NCI-H1092 (cell line): ENCODE results near the gene PPP3R1.

Experiments
- DNase-seq: peaks from one replicate; lab custom pipeline; 2025; lab: John Stamatoyannopoulos, UW

Gene PPP3R1

GRCh38 chr2:68258851-68259250, 6.5 kb upstream of the PPP3R1 start:
- DNase-seq = no peak

DNA sequence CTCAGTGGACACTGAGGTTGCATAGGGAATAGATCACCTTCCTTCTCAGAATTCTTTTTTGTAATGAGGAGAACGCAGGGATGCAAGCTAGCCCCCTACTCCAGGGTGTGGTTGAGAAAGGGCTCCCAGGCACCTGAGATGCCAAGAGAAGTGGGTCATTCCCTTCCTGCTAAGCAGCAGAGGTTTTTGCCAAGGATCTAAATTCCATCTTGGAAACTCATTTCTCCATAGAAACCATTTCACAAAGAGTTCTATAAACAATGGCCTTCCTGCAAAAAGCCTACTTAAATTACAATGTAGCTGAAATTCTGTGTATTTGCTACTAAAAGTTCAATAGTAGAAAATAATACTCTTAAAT, 3.7 kb upstream of the PPP3R1 start:
- no peak for DNase-seq

DNA sequence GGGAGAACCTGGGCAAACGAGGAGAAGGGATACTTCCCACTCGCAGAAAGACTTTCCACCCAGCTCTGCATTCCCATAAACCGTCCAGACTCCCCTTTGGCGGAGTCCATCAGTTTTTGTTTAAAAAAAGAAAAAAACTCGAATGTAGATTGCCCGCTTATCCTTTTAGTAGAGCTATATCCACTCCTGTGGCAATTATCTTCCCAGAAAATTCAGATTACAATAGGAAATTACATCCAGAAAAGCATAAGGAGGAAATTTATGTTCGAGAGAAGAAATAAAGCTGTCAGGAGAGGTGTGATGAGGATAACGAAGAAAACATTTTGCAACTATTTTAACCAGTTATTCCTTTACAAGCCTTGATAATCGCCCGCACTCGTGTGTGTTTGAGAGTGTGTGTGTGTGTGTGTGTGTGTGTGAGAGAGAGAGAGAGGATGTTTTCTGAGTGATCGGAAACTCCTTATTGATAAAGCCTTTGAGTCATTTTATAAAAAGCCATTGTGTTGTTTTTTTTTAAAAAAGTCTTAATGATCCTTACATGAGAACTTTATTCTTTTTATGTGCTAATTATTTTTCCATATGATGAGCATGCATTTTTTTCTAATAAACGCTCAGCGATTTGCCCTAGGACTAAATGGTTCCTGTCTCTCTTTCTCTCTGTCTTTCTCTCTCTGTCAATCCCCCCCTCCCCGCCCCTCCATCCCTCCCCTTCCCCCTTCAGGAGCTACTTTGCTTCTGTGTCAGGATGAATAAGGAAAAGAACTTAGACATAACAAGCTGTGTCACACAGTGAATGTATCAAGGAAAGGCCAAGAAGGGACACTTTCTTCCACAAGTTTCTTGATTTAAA, 1.1 kb upstream of the PPP3R1 start:
- no peak for DNase-seq

DNA sequence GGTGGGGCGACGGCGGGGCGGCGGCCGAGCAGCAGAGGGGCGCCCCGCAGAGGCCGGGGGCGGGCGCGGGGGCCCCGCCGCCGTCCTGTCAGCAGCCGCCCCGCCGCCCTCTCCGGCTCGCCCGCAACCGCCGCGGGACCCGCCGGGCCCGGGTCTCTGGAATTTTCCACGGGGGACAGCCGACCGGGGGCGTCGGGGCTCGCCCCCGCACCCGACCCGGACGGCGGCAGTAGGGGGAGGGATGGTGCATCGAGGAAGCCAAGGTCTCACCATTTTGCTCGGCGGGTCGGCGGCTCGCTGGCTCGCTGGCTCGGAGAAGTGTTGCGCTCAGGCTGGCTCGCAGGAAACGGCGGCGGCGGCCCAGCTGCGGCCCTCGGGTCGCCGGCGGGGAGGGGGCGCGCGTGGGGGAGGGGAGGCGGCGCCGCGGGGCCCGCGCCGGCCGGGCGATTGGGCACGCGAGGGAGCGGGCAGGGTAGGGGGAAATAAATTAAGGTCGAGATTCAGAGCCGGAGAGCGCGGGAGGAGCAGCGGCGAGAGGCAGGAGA, 405 bp downstream of the PPP3R1 start:
- peak; percentile 7 for DNase-seq

GRCh38 chr2:68251187-68251854, 1.0 kb downstream of the PPP3R1 start:
- DNase-seq = peak; percentile 49

- DNase-seq = no peak
Observed at GRCh38 chr2:68250652-68251186, 1.6 kb downstream of the PPP3R1 start.

- no peak for DNase-seq
Observed at GRCh38 chr2:68250196-68250595, 2.1 kb downstream of the PPP3R1 start.

DNA sequence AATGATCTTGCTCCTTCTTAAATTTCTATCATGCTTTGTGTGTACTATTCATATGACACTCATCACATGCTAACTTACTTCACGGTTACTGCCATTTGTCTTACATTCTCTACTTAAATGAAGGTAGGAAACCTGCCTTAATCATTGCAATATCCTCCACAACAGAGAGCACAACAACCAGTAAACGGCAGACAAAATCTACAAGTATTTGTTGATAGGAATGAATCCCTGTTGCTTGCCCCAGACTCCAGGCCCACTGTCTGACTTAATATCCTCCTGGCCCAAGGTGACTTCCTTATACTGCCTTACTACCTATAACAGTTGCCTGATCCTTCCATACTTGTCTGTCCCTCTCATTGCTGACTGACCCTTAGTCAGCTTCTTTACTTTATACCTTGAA, 3.5 kb downstream of the PPP3R1 start:
- no peak for DNase-seq

DNA sequence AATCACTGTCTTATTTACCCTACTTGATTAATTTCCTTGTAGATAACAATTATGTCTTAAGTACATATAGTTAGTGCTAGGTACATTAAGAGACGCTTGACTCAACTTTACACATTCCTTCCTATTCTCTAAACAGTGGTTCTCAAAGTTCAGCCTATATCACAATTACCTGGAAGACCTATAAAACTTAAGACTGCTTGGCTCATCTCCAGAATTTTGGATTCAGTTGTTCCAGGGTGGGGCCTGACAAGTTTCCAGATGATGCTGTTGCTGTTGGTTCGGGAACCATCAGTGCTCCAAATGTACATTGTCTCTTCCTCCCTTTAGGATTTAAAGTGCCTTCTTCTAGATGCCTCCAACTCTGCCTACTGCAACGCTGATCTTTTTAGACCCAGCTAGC, 4.0 kb downstream of the PPP3R1 start:
- DNase-seq = no peak

DNA sequence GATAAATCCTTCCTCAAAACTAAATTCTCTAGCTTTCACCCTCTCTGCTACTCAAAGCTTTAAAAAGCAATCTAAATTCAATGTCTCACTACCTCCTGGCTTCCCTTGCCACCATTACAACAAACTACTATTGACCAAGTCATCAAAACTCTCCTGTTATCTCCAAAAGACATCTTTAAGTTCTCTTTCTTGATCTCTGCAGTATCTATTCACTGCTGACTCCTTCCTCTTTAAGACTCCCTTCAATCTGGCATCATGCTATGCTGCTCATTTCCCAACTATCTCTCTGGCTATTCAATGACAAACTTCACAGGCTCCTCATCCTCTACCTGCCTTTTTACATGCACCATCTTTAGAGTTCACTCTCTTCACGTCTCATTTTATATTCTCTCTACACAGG, 5.9 kb downstream of the PPP3R1 start:
- DNase-seq = no peak

DNA sequence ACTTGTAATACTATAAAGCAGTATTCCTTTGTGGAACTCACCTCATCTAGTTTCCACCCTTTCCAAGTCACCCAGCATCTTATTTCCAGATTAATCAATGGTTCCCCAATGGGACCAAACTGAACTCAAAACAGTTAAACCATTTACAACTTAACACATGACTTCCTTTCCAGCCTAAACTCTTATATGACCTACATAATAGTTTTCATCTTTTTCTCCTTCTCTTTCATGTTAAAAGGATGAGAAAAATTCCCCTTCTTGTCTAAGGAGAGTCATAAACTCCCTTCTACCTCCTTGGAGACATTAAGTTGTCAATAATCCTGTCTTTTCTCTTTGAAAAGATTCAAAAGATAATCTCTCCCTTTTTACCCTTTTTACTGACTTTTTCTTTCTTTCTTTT, 6.7 kb downstream of the PPP3R1 start:
- no peak for DNase-seq

GRCh38 chr2:68245066-68245465, 7.3 kb downstream of the PPP3R1 start:
- no peak for DNase-seq

DNA sequence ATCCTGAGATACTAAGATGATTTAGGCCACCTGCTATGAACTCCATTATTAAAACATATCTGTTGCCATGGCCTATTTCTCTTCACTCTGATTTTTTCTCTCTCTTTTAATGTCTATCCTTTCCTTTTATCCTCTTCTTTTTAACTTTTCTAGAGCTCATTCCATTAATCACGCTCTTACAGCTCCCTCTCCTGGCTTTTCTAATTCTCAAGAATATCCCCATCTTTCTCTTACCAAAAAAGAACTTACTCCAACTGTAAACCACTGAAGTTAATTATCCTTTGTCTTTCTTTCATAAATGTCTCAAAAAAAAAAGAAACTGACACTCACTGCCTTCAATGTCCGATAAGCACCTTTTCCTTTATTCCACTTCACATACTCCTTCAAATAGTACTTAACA, 7.9 kb downstream of the PPP3R1 start:
- DNase-seq = no peak

GRCh38 chr2:68241732-68242131, 10.6 kb downstream of the PPP3R1 start:
- DNase-seq = no peak

- no peak for DNase-seq
Observed at GRCh38 chr2:68240446-68240845, 11.9 kb downstream of the PPP3R1 start.

- no peak for DNase-seq
Observed at GRCh38 chr2:68238955-68239822, 13.1 kb downstream of the PPP3R1 start.

GRCh38 chr2:68237976-68238580, 14.3 kb downstream of the PPP3R1 start:
- DNase-seq = no peak

- no peak for DNase-seq
Observed at GRCh38 chr2:68237404-68237803, 14.9 kb downstream of the PPP3R1 start.

DNA sequence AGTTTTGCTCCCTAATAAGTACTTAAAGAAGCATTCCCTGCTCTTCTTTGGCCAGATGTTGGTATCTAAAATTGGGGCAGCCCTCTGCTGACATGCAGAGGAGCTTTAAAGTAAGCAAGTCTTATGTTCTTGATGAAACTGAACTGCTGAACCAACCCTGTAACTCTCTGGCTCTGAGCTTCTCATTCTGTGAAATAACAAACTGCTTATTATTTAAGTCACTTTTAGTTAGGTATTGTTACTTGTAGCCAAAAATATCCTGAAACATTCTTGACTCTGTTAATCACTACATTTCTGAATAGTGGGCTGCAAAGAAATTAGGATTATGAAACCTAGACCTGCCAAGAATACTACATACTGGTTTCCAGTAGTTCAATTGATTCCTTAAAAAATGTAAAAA, 15.5 kb downstream of the PPP3R1 start:
- no peak for DNase-seq

DNA sequence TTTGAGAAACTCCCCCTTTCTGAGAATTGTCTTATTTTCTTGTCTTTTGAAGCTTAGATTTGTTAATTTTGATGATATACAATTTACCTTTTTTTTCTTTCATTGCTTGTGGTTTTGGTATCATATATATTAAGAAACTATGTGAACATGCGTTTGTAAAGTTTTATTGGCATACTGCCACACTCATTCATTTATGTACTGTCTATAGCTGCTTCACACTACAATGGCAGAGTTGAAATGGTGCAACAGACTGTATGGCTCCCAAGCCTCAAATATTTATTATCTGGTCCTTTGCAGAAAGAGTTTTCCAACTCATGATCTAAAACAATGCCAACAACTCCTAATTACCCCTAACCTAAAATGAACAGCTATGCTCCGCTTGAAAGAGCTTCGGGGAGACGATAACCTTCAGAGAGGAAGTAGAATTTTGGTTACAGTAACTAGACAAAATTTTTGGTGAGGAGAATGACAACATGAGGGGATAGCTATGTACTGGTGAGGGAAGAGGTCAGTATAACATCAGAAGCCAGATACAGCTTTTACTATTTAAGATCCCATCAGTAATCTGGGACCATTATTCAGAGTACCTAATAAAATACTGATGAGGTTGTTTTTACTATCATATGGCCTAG, 16.1 kb downstream of the PPP3R1 start:
- DNase-seq = no peak

- no peak for DNase-seq
Observed at GRCh38 chr2:68235090-68235489, 17.2 kb downstream of the PPP3R1 start.
